A549 (cell line): ENCODE results near the gene INPP5A.

Experiments used
- BHLHE40 ChIP-seq: IDR thresholded peaks from 2 replicates; pipeline ENCODE4 v1.6.1; 2012; ENCODE audit warnings: low read depth, low read length, inconsistent platforms
- HDAC2 ChIP-seq: fragments of 200-600 bp; sonication (generic); IDR thresholded peaks from 2 replicates; pipeline ENCODE4 v1.6.1; 2016

- no peak for TF ChIP-seq BHLHE40
- no peak for TF ChIP-seq HDAC2
These were observed 7.4 kb downstream of the INPP5A start for GRCh38 chr10:132544744-132545658.
